ENCODE measurements around the gene HELT. TPM values are rescaled to one million over a fixed set of nuclear protein-coding genes. Genes with fewer than 3 reads are reported as not detected.

HELT gene
- total RNA-seq, 1 donor from 2014 or later, result not detected

DNA sequence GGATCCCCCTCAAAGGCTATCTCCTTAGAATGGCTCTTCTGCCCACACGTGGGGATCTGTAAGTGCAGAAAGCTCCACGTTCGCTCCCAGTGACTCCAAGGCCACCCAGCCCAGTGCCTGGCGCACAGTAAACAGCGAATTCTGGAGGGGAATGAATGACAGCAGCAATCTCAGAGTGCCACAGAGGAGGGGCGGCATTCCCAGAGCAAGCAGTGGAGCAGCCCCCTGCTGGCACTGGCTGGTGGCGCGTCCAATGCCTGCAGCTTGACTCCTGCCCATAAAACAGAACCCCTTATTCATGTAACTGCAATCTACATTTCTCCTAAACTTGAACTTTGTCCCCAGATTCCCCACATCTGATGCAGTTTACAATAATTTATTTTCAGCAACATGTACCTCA lies 6.9 kb upstream of the HELT start:
- Histone ChIP-seq H3K4me3 (ENCODE audit: low read depth, low read length) (no peak overlapping the region), H3K27me3 (ENCODE audit: control insufficient read depth, insufficient read depth, low read length) (peaks cover 27% of the 10 kb centered on the region), H3K36me3 (ENCODE audit: control insufficient read depth, insufficient read depth, low read length) (no peaks in the 10 kb centered on the region)
- TF ChIP-seq CTCF (IDR thresholded peaks at IDR 0.05; ENCODE audit: insufficient read depth, low read length, severe bottlenecking), result peak; percentile 64
- DNase-seq (ENCODE audit: low read depth) (no peak), FAIRE-seq (no peak)

- no peak for TF ChIP-seq CTCF (IDR thresholded peaks at IDR 0.05; ENCODE audit: insufficient read depth, low read length, severe bottlenecking)
- no peaks in the 10 kb centered on the region for H3K36me3 ChIP-seq (ENCODE audit: control insufficient read depth, insufficient read depth, low read length)
- H3K4me3 ChIP-seq (ENCODE audit: low read depth, low read length), result no peak overlapping the region
- peak; percentile 47 for FAIRE-seq
- H3K27me3 ChIP-seq (ENCODE audit: control insufficient read depth, insufficient read depth, low read length), result peaks cover 37% of the 10 kb centered on the region
- DNase-seq (ENCODE audit: low read depth), result no peak
These were observed 4.7 kb upstream of the HELT start for GRCh38 chr4:185013417-185014125.

DNA sequence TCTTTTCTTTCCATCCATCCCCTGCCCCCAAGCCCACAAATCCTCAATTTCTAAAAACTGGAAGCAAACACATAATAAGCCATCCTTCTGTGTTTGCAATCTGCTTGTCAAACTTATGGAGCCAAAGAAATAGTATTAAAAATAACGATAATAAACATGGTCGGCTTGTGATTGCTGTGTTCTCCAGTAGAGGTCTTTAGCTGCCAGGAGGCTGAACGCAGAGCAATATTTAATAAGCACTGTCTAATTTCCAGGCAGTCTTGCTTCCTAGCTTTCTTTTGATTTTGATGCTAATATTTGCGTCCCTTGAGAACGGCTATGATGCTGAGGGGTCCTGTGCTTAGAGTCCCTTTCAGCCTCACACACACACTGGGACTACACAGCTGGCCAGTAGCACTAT lies 3.2 kb upstream of the HELT start:
- TF ChIP-seq CTCF (IDR thresholded peaks at IDR 0.05; ENCODE audit: insufficient read depth, low read length, severe bottlenecking), result no peak
- FAIRE-seq (no peak), DNase-seq (ENCODE audit: low read depth) (no peak)
- Histone ChIP-seq H3K27me3 (ENCODE audit: control insufficient read depth, insufficient read depth, low read length) (peaks cover 48% of the 10 kb centered on the region), H3K36me3 (ENCODE audit: control insufficient read depth, insufficient read depth, low read length) (no peaks in the 10 kb centered on the region), H3K4me3 (ENCODE audit: low read depth, low read length) (no peak overlapping the region)

- Histone ChIP-seq H3K4me3 (ENCODE audit: low read depth, low read length) (no peak overlapping the region), H3K36me3 (ENCODE audit: control insufficient read depth, insufficient read depth, low read length) (no peaks in the 10 kb centered on the region), H3K27me3 (ENCODE audit: control insufficient read depth, insufficient read depth, low read length) (peaks cover 57% of the 10 kb centered on the region)
- TF ChIP-seq CTCF (IDR thresholded peaks at IDR 0.05; ENCODE audit: insufficient read depth, low read length, severe bottlenecking), result no peak
- no peak for DNase-seq (ENCODE audit: low read depth)
- no peak for FAIRE-seq
These were observed 2.0 kb upstream of the HELT start for GRCh38 chr4:185016101-185016940.

DNA sequence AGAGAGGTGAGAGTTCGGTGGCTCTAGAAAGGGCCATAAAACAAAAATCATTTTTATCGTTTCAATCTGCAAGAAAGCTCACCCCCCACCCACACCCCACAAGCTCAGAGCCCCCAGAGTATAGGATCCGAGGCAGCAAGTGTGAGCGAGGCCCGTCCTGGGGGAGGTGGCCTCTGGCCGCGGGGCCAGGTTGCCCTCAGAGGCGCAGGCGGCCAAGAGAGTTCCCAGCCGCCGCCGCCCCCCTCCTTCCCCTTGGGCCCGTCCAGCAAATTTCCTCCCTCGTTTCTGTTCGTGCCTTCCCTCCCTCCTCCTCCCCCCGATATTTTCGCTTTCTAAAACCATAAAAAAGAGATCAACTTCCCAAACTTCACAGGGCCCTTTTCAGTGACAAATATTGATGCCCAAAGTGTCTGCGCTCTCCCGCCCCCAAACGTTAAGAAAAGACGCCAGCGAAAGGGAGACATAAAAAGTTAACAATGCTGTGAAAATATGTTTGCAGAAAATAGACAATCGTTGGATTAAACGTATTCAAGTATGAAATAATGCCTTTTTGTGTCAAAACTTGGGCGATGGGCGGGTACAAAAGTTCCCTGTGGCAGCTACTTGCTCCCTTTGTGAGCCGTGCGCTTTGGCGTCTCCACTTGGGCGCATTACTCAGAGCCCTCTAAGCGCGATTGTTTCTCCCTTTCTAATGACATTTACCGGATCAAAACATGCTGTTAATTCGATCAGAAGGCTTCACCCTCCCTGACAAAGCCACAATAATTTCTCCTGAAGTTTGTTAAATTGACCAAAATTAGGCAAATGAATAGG lies 1.1 kb upstream of the HELT start:
- no peak for FAIRE-seq

More for the DNA sequence above, 1.1 kb upstream of the HELT start:
- peaks cover 61% of the 10 kb centered on the region for H3K27me3 ChIP-seq (ENCODE audit: control insufficient read depth, insufficient read depth, low read length)
- H3K36me3 ChIP-seq (ENCODE audit: control insufficient read depth, insufficient read depth, low read length), result no peaks in the 10 kb centered on the region
- no peak for DNase-seq (ENCODE audit: low read depth)
- no peak overlapping the region for H3K4me3 ChIP-seq (ENCODE audit: low read depth, low read length)
- no peak for TF ChIP-seq CTCF (IDR thresholded peaks at IDR 0.05; ENCODE audit: insufficient read depth, low read length, severe bottlenecking)
